ENCODE measurements around the gene SAV1.

- TF ChIP-seq CTCF (IDR thresholded peaks at IDR 0.05) (no peak), EZH2 (IDR thresholded peaks at IDR 0.05; ENCODE audit: borderline replicate concordance, insufficient read depth, low read depth, low read length, poor library complexity, severe bottlenecking) (no peak)
These were observed 36.7 kb downstream of the SAV1 start for GRCh38 chr14:50631408-50631821.
